Cortex of kidney (tissue), 1 donor: Measurements from ENCODE around the gene RSPH1.

Experiments
- DNase-seq: peaks from one replicate; lab custom pipeline; 2025; lab: John Stamatoyannopoulos, UW

RSPH1 gene

DNA sequence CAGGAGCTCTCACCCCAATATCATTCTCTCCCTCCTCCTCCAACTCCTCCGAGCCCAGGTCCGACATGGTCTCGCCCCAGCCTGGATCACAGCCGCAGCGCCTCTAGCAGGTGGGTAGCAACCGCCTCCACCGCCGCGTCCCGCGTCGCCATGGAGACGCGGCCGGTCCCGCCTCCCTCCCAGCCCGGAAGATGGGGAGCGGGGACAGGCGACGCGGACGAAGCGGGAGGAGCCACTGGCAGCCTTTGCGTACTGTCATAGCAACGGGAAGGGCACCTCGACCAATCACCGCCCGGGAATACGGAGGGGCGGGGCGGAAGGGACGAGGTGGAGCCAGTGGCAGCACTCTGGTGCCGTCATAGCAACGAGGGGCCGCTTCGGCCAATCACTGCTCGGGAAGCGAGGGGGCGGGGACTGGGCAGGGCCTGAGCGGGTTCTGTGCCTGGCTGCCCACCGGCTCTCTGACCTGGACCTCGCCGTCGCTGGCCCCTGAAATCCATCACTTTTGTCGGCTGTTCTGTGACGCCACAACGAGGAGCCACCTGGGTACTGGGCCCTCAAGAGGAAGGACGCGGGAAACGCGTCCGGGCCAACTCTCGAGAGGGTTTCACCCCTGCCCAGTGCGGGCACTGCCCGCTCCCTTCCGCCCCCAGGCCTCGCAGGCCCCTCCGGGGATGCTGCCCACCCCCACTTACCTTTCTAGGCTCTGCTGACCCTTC, at the start of gene RSPH1:
Gene RSPH1 (minus strand): TSS at position 105 of the 719 bp plus-strand sequence. CDS start 38 bp downstream, at position 67.
- peak; percentile 80 for DNase-seq

DNA sequence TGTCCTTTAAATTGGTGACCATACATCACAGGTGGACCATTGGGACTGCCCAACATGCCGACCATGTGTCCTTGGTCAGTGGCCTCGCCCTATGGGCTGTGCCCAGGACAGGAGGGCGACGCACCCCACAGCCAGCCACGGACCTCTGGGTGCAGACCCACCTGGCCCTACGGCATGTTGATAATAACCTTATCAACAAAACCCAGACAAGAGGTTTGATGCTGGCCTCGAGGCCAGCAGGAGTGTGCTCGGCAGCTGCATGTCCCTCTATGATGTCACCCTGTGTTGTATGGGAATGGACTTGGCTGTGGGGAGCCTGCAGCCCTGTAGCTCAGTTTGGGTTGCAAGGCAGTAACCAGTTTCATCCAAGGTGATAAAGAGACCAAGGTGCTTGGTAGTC, 49.7 kb upstream of the RSPH1 start:
- DNase-seq: no peak

DNA sequence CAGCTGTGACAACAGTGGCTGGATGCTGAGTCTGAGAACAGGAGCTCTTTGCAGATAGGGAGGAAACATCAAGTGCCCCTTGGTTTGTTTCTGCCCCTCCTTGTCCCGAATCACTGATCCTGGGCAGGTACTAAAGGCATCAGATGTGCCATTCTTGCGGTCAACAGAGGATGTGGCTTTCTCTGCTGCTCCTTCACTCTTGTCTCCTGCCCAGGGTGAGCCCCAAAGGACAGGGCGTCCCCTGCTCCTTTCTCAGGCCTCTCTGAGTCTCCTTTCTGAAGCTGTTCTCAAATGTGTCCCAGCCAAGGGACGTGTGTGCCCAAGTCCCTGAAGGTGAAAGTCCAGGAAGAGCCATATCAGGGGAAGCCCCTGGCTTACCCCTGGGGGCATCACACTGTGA, 49.3 kb upstream of the RSPH1 start:
- DNase-seq: no peak

DNA sequence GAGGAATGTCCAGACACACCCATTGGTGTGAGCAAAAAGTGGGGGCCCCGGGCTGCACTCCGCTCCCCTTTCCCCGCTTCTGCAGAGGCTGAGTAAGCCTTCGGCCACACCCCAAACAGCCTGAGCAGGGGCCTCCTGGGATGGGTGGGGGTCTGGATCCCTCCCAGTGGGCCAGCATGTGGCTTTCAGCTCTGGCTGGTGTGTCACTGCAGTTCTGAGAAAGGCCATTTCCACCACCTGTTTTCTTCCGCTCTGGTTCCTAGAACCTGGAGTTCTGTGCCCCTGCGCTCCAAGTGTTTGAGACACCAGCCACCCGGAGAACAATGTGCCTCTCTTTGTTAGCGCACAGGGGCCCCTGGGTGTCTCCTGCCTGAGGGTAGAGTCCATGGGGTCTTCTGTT, 48.5 kb upstream of the RSPH1 start:
- no peak for DNase-seq

DNA sequence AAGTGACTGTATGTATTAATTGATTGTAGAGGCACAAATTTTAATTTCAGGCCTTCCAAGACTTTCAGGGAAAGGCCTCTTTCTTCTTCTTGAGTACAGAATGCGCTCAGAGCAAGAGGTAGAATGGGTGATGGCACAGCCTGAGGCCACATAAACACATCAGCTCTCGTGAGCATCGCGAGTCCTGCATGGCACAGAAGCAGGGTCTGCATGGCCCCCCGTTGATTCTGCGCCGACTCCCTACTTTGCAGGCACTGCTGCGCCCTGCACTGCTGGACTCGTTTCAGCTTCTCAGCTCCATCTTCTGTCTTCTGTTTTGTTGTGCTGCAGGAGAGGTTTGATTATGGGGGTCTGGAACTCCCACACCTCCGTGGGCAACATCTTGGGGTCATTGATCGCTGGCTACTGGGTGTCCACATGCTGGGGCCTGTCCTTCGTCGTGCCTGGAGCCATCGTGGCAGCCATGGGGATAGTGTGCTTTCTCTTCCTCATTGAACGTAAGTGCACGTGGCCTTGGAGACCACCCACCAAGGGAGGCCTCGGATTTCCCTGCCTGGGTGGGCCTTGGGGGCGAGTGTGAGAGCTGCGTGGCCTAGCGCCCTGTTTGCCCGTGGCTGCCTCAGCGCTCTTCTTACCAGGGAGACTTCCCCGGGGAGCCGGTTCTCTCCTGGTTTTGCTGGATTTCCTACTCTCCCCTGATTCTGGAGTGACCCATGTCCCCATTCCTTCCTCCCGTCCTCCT, 47.3 kb upstream of the RSPH1 start:
- DNase-seq: no peak

DNA sequence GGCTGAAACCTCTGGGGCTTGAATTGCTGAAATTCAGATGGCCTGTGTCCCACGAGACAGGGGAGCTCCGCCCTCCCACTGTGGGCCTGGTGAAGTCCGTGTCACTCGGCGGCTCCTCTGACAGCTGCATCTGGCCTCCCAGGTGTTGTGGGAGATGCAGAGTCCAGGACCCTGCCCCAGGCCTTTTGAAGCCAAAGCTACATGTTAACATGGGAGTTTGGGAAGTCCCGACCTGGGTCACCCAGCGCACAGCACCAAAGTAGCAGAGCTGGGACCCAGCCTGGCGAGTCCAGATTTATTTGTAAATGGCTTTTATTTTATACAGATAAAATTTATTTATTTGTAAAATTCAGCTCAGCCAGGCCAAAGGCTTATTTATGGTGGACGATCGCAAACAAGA, 46.6 kb upstream of the RSPH1 start:
- DNase-seq: no peak

- DNase-seq: no peak
These were observed 46.2 kb upstream of the RSPH1 start for GRCh38 chr21:42542196-42542595.

DNA sequence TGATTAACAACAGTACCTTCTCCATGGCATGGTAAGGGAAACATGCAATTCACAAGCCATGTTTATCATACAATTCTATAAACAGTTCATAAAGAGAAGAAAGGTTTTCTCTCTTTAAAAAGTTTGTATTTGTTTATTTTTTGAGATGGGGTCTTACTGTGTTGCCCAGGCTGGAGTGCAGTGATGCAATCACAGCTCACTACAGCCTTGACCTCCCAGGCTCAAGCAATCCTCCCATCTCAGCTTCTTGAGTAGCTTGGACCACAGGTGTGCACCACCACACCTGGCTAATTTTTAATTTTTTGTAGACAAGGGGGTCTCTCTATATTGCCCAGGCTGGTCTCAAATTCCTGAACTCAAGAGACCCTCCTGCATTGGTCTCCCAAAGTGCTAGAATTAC, 45.6 kb upstream of the RSPH1 start:
- no peak for DNase-seq

GRCh38 chr21:42541174-42541573, 45.1 kb upstream of the RSPH1 start:
- no peak for DNase-seq

DNA sequence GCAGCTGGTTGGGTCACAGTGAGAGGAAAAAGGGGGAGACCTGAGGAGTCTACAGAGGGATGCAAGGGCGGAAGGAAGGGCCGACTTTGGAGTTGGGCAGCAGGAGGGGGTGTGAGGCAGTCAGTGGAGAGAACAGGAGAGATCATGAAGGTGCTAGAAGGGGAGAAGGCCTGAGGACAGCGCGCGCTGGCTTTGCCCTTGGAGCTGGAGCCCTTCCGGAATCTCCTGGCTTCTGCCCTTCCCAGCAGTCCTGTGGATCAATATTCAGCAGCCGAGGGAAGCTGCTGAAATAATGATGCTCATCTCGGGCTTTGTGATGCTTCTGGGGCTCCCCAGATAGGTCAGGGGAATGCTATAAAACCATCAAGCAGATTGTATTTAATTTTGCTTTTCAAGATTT, 44.4 kb upstream of the RSPH1 start:
- DNase-seq: no peak

GRCh38 chr21:42539931-42540343, 43.9 kb upstream of the RSPH1 start:
- no peak for DNase-seq

DNA sequence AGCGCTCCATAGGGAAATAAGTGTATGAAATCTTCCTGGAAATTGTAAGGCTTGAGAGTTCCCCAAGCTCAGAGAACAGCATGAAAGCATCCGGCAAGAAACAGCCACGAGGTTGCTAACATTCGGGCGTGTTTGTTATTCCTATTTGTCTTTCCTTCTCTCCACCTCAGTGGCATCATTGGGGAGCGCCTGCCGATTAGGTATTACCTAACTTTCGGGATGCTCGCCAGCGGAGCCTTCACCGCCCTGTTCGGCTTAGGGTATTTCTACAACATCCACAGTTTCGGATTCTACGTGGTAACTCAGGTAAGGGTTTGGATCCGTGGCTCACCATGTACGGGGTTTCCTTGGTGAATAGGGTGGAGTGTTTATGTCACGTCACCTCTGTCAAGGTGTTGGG, 43.3 kb upstream of the RSPH1 start:
- DNase-seq: no peak

GRCh38 chr21:42538479-42539275, 42.7 kb upstream of the RSPH1 start:
- no peak for DNase-seq

DNA sequence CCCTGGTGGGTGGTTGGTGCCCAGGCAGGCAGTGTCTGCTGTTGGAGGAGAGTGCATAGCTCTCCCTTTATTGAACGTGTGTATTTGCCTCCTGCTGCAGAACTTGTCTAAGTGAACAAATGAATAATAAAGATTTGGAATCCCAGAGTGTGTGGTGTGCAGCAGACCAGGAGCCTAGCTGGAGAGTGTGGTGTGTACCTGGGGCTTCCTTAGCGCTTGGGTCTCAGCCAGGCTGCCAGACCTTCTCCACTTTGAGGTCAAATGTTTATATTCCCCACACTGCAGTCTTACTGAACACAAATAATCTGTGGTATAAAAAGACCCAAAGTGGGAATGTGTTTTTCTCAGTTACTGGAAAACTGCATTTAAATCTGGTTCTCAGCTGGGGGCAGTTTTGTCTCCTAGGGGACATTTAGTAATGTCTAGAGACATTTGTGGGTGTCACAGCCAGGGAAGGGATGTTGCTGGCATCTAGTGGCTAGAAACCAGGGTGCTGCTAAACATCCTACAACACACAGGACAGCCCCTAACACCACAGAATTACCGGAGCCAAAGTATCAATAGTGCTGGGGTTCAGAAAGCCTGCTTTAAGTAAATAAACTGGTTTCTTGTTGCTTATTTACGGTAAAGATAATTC, 41.2 kb upstream of the RSPH1 start:
- no peak for DNase-seq

- DNase-seq: no peak
These were observed 40.6 kb upstream of the RSPH1 start for GRCh38 chr21:42536601-42537000.

DNA sequence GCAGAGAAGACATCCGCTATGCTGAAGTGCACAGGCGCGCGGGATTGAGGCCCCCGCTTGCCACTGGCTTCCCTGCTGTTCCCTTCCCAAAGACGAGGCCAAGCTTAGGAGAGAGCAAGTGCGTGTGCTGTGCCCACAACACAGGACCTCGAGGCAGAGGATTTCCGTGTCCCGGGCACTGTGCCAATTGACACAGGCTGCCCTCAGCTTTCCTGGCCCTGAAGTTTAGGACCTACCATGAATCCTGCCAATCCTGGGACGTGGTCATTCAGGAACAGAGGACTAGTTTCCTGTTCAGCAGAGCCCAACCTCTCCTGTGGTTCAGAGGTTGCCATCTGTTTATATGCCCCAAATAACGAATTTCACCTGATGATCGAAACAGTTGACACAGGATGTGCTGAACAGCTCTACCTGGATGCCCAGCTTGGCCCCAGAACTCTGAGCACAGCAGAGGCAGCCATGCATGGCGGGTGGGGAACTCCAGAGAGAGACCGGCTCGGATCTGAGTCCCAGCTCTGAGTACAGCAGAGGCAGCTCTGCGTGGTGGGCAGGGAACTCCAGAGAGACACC, 39.7 kb upstream of the RSPH1 start:
- DNase-seq: no peak

GRCh38 chr21:42534421-42535378, 38.7 kb upstream of the RSPH1 start:
- no peak for DNase-seq

DNA sequence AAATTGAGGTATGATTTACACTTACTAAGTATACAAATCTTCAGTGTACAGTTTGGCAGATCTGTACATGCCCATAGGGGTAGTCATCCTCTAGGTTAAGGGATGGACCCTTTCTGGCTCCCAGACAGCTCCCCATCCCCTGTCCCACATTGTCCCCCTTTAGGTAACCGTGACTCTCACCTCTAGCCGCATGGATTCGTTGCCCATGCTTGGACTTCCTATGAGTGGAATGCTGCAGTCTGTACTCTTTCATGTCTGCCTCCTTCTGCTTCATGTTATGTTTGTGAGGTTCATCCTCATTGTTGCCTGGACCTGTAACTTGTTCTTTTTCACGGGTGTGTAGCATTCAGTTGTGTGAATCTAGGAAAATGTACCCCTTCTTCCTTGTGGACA, 37.9 kb upstream of the RSPH1 start:
- DNase-seq: no peak

GRCh38 chr21:42533306-42533962, 37.4 kb upstream of the RSPH1 start:
- DNase-seq: no peak

DNA sequence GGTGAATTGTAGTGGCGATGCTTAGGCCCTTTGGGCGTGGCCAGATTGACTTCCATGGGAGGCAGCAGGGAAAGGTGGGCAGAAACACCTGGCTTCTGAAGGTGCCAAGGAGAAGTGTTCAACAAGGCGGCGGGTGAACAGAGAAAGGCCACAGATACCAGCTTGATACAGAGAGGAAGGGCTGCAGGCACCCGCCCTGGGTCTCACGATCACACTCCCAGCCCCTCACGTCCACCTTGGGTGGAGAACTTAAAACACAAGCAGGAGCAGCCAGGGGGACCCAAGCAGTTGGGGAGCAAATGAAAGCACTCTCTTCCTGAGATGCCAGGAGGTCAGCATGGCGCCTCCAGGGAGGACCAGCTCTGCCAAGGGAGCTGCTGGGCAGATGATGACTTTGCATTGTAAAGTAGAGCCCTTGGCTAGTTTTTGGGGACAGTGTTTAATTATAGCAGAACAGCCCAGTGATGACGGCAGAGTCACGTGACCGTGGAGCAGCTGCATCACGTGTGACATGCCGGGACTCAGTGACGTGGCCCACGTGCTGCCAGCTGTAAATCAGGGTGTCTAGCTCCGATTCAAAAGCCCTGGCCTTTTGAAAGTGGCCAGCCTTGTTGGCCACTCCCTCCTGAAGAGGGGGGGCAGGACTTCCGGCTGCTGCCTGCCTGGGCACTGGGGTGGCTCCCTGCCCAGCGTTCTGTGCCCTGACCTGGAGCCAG, 36.6 kb upstream of the RSPH1 start:
- DNase-seq: no peak
